Measurements from ENCODE around the gene FAN1.

Gene FAN1

DNA sequence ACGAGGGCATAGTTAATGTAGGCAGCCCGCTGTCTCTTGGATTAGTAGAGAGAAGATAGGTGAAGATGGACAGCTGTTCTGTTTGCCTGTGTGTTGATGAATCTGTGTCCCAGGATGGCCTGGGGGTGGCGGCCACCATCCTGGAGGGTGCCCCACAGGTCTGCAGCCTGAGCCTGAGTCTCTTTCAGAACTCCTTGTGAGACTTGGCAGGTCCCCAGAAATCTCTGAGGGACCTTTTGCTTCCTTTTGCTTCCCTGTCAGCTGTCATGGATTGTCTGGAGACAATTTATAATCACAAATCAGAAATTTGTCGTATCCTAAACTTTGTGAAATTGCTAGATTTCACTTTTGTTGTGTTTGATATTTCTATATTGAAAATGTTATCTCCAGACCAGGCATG is 17.4 kb downstream of the FAN1 start:
- DNase-seq (ENCODE audit: low read depth) = no peak

DNA sequence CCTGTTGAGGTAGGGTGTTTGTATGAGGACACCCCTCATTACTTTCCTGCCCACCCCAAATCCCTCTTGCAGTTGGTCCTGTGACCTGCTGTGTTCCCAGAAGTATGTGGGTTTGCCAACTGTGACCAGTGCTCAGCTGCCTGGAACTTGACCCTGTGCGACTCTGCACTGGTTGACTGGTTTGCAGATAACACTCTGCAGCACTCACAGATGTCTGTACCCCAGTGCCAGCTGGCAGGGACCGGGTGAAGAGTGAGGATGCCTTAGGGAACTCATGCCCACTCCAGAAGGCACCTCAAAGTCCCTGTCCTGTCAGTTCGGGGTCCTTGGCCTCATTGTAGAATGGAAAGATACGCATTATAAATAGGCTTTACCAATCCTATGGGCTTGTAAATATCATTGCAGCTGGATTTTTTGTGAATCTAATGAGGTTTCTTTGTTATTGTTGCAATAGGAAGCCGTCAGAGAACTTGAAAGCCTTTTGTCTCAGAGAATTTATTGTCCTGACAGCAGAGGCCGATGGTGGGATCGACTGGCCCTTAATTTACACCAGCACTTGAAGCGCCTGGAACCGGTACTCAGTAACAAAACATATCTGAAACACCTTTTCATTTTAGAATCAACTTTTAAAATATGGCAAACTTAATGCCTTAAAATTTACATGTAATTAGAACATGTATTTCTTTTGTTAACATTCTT is 18.2 kb downstream of the FAN1 start:
- DNase-seq (ENCODE audit: low read depth) = no peak

DNA sequence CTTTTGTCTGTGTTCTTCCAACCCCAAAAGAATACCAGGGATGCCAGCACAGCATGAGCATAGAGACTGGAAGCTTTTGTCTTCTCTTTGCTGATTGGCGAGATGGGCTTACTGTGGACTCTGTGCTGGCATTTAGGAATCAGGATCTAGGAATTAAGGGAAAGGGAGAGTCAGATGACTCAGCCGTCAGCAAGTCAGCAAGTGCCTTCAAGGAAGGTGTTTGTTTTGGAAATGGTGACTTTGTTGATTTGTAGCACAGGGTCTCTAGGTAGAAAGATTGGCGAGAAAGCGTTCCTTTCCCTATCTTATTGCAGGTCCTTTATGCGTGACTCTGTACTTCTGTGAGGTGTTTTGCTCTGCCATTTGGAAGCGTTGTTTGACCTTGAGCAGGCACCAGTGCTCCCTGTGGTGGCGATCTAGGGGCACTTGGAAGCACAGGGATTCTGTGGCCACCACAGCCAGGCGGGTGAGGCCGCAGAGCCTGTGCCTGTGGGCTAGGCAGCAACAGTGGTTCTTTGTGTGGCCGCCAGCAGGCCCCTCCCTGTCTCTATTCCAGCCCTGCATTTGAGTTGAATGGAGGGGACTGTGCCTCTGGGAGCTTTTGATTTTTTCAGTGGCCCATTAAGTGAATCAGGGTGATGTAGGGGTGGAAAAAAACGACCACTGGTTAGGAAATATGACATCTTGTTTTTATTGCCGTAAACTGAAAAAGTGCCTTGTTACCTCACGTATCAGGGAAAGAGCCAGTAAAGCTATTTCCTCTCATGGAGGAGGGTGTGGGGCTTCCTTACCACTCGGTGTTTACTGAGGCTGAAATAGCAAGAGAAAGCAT is 19.0 kb downstream of the FAN1 start:
- DNase-seq (ENCODE audit: low read depth) = no peak

DNA sequence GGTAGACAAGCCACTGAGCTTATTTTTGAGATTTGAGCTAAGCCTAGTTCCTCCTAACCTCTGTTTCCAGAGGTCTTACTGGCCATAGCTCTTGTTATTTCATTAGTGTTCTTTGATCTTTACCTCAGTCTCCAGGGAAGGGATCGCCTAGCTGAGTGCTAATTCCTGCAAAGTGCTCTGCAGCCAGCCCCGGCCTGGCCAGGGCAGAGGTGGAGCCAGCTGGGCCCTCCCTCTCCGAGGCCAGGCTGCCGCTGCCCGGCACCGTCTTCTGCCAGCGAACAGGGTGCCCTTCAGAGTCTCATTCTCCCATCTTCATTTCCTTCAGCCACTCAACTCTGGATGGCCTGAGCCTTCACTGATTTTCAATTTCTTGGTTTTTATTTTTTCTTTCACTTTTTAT is 19.7 kb downstream of the FAN1 start:
- no peak for DNase-seq (ENCODE audit: low read depth)

DNA sequence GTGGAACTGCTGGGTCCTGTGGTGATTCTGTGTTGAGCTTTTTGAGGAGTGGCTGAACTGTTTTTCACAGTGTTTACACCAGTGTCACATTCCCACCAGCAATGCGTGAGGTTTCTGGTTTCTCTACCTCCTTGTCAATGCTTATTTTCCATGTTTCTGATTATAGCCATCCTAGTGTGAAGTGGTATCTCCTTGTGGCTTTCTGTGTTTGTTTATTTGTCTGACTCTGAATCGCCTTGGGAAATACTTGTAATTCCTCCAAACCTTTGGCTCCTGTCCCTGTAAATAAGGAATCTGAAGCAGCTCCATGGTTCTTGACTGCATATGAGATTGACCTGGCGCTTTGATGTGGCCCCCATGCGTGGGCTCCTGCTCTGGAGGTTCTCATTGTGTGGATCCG is 20.6 kb downstream of the FAN1 start:
- no peak for DNase-seq (ENCODE audit: low read depth)

DNA sequence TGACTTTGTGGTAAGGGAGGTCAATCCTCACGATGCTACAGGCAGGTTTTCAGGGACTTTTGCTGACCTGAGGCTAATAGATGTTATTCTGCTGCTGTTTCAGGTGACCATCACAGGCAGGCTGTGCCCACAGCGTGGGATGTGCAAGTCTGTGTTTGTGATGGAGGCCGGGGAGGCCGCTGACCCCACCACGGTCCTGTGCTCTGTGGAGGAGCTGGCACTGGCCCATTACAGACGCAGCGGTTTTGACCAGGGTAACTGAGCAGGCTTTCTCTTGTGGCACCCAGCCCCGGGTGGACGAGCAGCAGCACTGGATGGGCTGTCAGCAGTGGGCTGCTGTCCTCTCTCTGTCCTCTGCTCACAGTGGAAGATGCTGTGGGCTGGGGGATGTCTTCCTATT is 22.0 kb downstream of the FAN1 start:
- DNase-seq (ENCODE audit: low read depth) = no peak

DNA sequence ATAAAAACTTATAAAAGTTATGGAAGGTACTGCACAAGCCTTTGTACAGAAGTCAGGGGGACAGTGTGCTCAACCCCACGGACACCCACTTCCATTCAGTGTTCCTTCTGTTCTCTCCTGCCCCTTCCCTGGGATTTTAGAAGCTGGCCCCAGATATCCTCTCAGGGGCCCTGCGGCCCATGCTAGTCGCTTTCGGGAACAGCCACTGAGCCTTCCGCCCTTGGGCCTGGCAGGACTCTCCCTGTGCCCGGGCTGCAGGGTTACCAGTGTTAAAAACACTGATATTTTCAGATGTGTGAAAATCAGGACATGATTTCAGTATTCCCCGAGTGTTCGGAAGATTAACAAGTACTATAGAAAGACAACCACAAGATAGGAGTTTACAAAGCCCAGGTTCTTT is 22.4 kb downstream of the FAN1 start:
- no peak for DNase-seq (ENCODE audit: low read depth)

DNA sequence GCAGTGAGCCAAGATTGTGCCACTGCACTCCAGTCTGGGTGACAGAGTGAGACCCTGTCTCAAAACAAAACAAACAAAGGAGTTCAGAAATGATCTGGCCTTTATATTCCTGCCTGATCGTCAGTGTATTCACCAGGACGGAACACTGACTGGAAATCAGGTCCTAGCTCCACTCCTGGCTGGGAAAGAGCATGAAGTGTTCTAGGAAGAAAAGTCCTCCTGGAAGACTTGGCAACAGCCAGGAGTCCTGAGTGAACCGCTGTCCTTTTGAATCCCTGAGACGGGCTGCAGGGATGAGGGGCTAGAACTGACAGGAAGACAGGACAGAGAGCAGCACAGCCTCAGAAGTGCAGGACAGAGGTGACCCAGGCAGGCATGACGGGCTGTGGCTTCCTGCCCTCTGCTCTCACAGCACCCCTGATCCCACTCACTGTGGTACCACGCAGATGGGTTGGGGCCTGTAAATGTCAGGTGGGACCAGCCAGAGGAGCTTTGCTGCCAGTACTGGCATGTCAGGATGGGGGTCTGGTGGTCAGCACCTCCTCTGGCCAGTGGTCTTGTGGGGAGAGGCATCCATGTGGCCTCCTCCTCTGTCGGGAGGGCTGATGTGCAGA is 23.5 kb downstream of the FAN1 start:
- DNase-seq (ENCODE audit: low read depth) = no peak

DNA sequence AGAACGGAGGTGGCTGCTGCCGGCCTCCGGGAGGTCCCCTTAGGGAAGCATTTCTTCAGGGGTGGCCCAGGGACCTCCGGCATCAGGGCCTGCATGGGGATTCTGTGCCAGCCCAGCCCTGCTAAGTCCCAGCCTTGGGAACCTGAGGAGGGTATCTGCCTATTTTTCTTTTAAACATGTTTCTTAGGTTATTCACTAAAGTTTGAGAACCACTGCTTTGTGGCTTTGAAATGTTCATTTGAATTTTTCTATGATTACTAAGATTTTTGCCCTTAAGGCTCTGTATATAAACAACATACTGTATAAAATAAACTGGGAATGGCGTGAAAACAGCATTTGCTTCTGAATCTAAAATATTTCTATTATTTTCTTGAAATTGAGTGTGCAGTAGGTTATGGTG is 24.4 kb downstream of the FAN1 start:
- DNase-seq (ENCODE audit: low read depth) = no peak

DNA sequence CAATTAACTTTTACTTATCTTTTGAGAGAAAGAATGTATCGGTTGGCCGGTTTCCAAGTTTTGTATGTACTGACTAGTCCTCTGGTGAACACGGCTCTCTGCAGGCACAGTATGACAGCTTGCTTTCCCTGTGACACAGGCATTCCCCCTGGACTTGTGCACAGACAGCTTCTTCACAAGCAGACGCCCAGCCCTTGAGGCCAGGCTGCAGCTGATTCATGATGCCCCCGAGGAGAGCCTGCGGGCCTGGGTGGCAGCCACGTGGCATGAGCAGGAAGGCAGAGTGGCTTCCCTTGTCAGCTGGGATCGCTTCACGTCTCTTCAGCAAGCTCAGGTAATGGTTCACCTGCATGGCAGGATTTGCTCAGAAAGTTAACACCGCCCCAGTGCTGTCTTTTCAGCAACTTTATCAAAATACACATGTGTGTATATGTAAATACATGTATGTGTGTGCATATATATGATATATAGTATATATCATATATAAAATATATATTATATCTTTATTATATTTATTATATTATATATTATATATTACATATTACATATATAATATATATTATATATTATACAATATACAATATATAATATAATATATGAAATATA is 25.5 kb downstream of the FAN1 start:
- no peak for DNase-seq (ENCODE audit: low read depth)

DNA sequence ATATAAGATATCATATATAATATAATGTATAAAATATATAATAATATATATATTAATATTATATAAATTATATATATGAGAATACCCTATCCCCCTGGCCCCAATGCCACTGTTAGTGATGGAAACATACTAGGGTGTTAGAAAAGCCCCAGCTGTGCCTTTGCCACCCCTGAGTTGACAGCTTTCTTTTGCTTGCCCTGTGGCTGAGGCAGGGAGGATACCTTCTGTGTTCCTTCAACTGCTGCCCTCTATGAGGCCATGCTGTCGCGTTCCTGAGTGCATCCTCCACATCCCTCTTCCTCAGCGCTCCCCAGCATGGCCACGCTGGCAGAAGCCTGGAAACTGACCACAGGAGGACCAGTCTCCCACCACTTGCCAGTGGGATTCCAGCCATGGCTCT is 26.3 kb downstream of the FAN1 start:
- no peak for DNase-seq (ENCODE audit: low read depth)

DNA sequence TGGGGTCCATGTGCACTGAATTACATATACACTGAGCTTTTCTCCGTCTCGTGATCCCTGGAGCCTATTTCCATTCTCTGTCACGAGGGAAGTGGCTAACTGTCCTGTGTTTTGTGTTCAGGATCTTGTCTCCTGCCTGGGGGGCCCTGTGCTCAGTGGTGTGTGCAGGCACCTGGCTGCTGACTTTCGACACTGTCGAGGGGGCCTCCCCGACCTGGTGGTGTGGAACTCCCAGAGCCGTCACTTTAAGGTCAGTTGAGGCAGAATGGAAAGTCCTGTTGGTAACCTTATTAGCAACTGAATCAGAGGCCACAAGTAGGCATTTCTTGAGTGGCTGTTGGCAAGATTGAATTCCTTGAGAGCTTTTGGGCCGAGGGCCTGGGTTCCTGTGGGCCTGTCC is 26.7 kb downstream of the FAN1 start:
- no peak for DNase-seq (ENCODE audit: low read depth)

DNA sequence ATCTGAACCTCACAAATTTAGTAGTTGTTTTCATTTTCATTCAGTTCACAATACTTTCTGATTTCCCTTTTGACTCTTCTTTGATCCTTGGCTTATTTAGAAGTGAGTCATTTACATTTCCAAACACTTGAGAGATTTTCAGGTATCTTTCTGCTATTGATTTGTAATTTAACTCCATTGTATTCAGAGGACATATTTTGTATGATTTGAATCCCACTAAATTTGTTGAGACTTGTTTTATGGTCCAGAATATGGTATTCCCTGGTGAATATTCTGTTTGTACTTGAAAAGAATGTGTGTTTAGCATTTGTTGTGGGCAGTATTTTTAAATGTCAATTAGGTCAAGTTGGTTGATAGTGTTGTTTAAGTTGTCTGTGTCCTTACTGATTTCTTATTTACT is 29.6 kb downstream of the FAN1 start:
- DNase-seq (ENCODE audit: low read depth) = no peak

DNA sequence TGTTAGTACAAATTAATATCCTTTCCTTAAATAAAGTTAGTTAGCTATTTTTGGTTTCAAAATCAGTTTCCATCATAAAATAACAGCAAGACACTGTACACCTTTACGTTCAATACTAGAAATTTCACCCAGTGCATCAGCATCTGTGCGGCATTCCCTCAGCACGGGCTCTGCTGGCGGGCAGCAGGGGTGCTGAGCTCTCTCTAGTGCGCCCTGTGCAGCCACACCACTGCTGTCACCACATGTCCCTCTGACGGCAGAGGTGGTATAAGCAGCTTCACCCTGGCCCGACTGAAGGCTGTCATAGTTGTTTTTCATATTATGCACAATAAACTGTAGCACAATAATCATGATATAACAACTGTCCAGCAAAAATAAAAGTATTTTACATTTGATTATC is 35.4 kb downstream of the FAN1 start:
- no peak for DNase-seq (ENCODE audit: low read depth)

DNA sequence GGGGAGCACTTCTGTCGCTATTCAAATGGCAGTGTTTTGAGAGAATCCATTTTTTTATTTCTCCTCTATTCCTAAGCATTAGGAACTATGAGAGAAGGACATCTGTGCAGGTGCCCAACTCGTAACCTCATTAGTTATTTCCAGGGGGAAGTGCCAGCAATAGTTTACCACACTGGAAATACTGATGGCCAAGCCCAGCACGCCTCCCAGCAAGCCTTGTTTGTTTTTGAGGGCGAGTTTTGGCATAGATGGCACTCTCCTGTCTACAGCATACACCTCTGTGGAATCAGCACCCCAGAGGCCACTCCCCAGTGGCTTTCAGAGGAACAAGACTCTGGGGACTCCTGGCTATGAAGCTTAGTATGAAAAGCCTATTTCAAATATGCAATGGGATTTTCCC is 36.6 kb downstream of the FAN1 start:
- DNase-seq (ENCODE audit: low read depth) = no peak

DNA sequence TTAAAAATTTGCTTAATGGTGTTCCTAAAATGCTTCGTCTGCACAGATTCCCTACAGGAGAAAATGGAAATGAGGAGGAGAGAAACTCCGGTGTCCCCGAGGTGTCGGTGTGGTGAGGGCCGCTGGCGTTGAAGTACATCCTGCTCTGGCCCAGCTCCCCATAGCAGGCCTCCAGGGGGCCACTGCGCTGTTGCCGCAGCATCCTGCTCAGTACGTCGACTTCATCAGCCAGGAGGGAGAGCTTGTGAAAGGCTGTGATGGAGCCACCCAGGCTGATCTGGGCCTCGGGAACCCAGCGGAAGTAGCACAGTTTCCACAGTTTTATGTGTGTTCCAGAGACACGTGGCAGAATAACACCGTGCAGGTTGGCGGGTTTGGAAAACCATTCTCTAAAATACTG is 37.8 kb downstream of the FAN1 start:
- DNase-seq (ENCODE audit: low read depth) = no peak

DNA sequence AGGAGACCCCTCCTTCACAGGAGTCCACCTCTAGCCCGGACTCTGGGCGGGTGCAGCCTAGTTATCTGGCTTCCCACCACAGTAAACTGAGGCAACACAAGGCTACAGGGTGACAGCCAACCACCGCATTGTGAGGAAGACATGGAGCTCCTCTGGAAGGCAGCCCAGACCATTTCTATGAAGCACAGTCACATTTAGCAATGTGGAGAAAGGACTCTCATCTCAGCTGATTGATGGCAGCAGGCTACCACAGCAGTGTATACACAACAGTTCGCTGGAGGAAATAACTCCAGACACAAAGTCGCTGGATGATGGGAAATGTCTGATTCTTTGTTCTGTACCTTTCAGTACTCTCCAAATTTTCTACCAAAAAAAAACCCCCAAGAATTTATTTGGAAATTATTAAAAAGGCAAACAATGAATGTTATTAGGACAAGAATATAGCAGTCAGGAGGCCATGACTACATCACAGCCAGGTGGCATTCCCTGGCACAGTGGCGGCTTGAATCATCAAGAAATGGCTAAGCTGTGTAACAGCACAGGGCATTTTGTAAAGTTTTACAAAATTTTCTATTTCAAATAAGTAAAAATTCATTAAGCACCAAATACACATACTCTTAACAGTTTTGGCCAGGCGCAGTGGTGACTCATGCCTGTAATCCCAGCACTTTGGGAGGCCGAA is 40.1 kb downstream of the FAN1 start:
- DNase-seq (ENCODE audit: low read depth) = no peak

DNA sequence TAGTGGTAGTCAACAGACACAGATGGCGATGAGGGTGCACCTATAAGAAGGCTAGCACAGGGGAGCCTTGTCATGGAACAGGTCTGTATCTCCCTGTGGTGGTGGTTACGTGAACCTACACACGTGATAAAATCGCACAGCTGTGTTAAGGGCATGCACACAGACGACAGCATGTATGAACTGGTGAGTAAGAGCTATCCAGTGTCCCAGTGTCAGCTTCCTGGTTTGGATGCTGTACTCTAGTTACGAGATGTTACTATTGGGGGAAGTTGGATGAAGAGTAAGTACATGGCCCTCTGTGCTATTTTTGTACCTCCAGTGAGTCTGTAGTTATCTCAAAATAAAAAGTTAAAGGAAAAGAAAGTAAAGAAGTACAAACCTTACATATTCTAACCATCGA is 49.5 kb downstream of the FAN1 start:
- no peak for DNase-seq (ENCODE audit: low read depth)

DNA sequence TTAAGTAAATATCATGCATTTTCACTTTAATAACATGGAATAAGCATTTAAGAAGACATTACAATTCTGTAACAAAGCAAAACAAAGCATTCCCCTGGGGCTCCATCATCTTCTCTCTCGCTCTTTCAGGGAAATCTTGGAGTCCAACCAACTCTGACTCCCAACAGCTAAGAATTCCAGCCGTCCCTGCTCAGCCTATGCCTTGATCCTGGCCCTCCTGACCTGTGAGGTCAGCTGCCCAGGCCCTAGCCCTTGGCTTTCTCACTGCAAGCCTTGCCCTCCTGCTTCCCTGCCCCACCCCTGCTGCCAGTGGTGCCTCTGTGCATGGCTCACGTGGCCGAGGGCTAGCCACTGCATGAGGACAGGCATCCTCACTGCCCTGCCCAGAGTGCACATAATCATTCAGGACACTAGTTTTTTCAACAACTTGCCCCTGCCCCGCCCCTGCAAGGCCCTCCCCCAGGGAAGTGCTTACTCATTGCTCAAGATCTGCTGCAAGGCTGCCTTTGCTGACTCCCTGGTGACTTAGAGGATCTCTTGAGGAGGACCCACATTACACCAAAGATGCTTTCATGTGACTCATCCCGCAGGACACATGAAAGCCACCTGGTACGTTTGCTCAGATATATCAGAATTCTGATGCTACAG is 50.1 kb downstream of the FAN1 start:
- DNase-seq (ENCODE audit: low read depth) = no peak

DNA sequence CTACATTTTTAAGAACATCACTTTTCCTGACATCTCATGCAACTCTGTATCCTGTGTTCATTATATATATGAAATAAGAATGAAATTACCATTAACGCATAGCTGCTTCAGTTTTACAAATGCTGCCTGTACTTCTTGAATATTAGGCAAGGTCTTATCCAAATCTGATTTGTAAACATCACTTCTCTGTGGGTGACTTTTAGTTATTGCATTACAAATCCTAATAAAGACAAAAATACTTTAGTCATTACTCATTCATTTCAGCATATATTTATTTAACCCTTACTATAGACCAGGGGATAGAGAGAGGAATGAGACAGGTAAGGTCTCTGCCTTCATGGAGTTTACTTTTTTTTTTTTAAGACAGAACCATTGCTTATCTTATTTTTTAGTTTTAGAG is 51.0 kb downstream of the FAN1 start:
- DNase-seq (ENCODE audit: low read depth) = no peak

DNA sequence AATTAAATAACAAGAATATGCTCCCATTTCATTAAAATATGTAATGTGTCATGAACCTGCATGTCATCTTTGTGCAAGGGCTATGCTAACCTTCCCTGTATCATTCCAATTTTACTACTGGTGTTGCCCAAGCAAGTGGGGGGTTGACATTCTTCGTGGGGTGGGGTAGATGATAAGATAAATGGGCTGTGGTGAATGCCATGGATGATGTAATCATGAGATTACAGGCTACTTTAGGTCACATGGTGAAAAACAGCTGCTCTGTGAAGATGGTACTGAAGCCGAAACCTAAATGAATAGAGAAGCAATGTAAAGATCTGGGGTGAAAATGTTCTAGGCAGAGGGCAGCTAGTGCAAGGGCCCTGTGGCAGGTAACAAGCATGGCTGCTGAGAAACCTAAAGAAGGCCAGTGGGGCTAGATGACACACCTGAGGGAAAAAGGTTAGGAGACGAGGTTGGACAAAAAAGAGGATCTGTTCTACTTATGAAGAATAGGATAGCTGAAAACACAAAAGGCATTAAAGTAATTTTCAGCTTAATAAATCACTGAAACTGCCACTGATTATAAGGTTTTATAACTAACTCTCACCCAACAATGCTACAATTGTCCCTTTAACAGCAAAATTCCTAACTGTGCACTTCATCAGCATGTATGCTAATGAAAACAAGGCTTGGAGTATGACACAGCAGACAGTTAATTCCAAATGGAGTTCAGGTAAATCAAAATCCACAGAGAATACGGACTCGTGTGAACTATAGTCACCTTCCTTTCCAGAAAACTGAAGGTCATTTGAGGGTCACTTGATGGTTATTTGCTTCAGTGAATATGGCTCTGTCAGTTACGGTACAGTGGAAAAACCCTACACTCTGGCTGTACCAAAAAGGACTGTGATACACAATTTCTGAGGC is 52.8 kb downstream of the FAN1 start:
- no peak for DNase-seq (ENCODE audit: low read depth)

Data from activated gamma-delta T cell treated with anti-CD3 and anti-CD28 coated beads, Interleukin-2, amount 50 U/mL, for 16 hours (primary cell).